Measurements from ENCODE around the gene NRDE2. TPM values are rescaled to one million over a fixed set of nuclear protein-coding genes. Genes with fewer than 3 reads are reported as not detected.

The NRDE2 gene
- total and polyA plus RNA-seq, 8 donors = 17.4 to 25.7 (median 21.5) TPM

DNA sequence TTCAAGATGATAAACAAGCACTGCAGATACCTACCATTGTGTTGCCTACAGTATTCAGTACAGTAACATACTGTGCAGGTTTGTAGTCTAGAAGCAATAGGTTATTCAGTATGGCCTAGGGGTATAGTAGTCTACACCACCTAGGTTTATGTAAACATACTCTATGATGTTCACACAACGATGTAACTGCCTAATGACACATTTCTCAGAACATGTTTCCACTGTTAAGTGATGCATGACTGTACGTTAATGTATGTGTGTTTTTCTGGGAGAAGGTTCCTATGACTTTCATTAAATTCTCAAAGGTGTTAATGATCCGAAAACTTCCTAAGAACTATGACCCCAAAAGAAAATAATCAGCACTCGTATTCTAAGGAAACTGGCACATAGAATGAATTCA is 44.2 kb upstream of the NRDE2 start:
- no peak for ATAC-seq
- TF ChIP-seq, protein P1, sequence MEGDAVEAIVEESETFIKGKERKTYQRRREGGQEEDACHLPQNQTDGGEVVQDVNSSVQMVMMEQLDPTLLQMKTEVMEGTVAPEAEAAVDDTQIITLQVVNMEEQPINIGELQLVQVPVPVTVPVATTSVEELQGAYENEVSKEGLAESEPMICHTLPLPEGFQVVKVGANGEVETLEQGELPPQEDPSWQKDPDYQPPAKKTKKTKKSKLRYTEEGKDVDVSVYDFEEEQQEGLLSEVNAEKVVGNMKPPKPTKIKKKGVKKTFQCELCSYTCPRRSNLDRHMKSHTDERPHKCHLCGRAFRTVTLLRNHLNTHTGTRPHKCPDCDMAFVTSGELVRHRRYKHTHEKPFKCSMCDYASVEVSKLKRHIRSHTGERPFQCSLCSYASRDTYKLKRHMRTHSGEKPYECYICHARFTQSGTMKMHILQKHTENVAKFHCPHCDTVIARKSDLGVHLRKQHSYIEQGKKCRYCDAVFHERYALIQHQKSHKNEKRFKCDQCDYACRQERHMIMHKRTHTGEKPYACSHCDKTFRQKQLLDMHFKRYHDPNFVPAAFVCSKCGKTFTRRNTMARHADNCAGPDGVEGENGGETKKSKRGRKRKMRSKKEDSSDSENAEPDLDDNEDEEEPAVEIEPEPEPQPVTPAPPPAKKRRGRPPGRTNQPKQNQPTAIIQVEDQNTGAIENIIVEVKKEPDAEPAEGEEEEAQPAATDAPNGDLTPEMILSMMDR (IDR thresholded peaks at IDR 0.05) = no peak
- intact Hi-C loops (cut with DNase I) = no loop called here
- Histone ChIP-seq H3K36me3 (no peaks in the 10 kb centered on the region), H3K4me3 (no peak overlapping the region), H3K9me3 (no peaks in the 10 kb centered on the region), H3K27ac (no peak overlapping the region), H3K27me3 (no peaks in the 10 kb centered on the region), H3K4me1 (no peaks in the 10 kb centered on the region)
- no peak for DNase-seq

DNA sequence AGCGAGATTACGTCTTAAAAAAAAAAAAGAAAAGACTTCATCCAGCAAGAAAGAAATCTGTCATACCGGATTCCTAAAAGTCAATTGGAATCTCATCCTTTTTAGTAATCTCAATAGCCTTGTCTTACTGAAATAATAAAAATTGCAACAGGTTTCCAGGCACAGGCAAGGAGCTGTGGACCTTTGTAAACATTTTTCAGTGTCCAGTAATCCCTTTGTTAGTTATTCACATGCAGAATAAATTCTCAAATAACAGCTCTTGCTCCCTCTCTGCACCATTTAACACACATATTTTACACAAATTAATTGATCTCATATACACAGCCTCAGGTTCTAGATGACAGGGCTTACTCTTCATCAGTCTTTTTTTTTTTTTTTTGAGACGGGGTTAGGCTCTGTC is 43.1 kb upstream of the NRDE2 start:
- intact Hi-C loops (cut with DNase I) = no loop called here
- TF ChIP-seq, protein P1 (IDR thresholded peaks at IDR 0.05) = no peak
- no peaks in the 10 kb centered on the region for H3K27me3 ChIP-seq
- no peak overlapping the region for H3K4me3 ChIP-seq
- H3K9me3 ChIP-seq = no peaks in the 10 kb centered on the region
- DNase-seq (no peak), ATAC-seq (no peak)
- H3K27ac ChIP-seq = no peak overlapping the region
- H3K4me1 ChIP-seq = no peaks in the 10 kb centered on the region
- no peaks in the 10 kb centered on the region for H3K36me3 ChIP-seq

DNA sequence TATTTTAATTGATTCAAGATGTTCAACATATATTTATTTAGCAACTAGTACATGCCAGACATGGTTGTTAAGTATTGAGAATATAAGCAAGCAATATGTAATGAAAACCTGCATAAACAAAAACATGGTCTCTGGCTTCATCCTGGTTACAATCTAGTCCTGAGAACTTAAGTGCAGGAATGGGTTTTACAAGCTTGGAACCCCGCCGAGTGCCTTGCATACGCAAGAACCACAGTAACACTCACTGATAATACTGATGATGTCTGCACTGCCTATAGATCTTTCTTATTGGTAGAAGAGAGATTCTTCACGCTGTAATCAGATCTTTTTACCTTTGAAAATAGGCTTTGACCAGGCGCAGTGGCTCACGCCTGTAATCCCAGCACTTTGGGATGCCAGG is 42.1 kb upstream of the NRDE2 start:
- H3K4me3 ChIP-seq = no peak overlapping the region
- H3K27me3 ChIP-seq = no peaks in the 10 kb centered on the region
- H3K36me3 ChIP-seq = no peaks in the 10 kb centered on the region
- H3K9me3 ChIP-seq = no peaks in the 10 kb centered on the region
- TF ChIP-seq, protein P1 (IDR thresholded peaks at IDR 0.05) = no peak
- H3K4me1 ChIP-seq = no peaks in the 10 kb centered on the region
- H3K27ac ChIP-seq = no peak overlapping the region
- ATAC-seq (no peak), DNase-seq (no peak)
- intact Hi-C loops (cut with DNase I) = no loop called here

DNA sequence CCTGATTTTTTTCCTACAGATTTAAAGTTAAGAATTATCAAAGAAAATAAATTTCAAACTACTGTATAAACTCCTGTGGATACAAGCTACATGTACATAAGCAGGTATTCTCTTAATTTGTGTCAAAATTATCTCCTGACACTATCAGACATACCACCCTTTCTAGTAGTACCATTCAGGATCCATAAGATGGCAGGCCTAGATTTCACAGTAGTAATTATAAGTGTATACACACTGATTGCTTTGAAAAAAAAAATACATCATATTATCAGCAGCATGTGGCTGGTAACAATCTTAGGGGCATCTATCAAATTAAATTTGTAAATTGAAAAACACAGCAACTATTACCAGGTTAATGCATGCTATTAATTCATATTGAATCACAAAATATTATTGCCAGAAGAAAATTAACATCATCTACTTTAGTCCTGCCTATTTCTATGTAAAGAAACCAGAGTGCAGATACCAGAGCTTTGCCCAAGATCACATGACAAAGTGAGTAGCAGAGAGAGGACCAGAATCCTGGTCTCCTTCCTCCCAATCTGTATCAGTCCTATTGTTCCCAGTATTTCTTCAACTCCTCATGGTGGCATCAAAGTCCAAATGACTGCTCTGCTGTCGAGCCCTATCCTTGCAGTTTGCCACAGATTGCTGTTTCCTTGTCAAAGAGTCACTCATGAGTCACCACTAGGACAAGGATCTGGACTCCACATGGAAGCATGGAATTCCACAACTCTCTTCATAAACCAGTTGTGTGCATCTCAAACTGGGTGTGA is 37.4 kb upstream of the NRDE2 start:
- no peak overlapping the region for H3K4me3 ChIP-seq
- H3K4me1 ChIP-seq = no peaks in the 10 kb centered on the region
- no peaks in the 10 kb centered on the region for H3K27me3 ChIP-seq
- H3K27ac ChIP-seq = no peak overlapping the region
- intact Hi-C loops (cut with DNase I) = no loop called here
- no peaks in the 10 kb centered on the region for H3K9me3 ChIP-seq
- no peaks in the 10 kb centered on the region for H3K36me3 ChIP-seq
- no peak for DNase-seq
- TF ChIP-seq, protein P1 (IDR thresholded peaks at IDR 0.05) = no peak
- no peak for ATAC-seq

DNA sequence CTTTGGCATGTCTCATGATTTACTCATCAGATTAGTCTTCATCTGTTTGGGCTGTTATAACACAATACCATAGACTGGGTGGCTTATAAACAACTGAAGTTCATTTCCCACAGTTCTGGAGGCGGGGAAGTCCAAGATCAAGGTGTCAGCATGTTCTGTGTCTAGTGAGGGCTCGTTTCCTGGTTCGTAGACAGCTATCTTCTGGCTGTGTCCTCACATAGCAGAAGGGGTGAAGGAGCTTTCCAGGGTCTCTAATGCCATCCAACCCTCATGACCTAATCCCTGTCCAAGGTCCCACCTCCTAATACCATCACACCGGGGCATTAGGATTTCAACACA is 30.8 kb upstream of the NRDE2 start:
- no peak overlapping the region for H3K4me3 ChIP-seq
- TF ChIP-seq, protein P1 (IDR thresholded peaks at IDR 0.05) = no peak
- no peaks in the 10 kb centered on the region for H3K27me3 ChIP-seq
- no peak overlapping the region for H3K27ac ChIP-seq
- no peaks in the 10 kb centered on the region for H3K36me3 ChIP-seq
- DNase-seq (no peak), ATAC-seq (no peak)
- intact Hi-C loops (cut with DNase I) = no loop called here
- H3K9me3 ChIP-seq = no peaks in the 10 kb centered on the region
- H3K4me1 ChIP-seq = no peaks in the 10 kb centered on the region

All from left lung (tissue), 10 donors.